GM19452 (cell line): ENCODE data around the gene BBS10.
"Not testable (repeated sequence)": the region's sequence is repeated elsewhere in the genome, so short reads cannot be mapped to it uniquely, and the experiment has no call there.

Source experiments
- ATAC-seq: cut with Tn5 transposase; IDR thresholded peaks from one replicate; pipeline ENCODE4 v1.9.1; 2021; ENCODE audit not compliant: unreplicated experiment

The BBS10 gene

GRCh38 chr12:76348079-76348901, at the start of gene BBS10:
TSS of gene BBS10 (minus strand) at chr12:76348415. CDS start at chr12:76348358, 57 bp downstream.
- ATAC-seq = peak; percentile 98

- no peak for ATAC-seq
Measured at GRCh38 chr12:76391461-76391860, 43.2 kb upstream of the BBS10 start.

GRCh38 chr12:76387614-76388013, 39.4 kb upstream of the BBS10 start:
- ATAC-seq = no peak

- ATAC-seq = no peak
Measured at GRCh38 chr12:76384560-76384959, 36.3 kb upstream of the BBS10 start.

- no peak for ATAC-seq
Measured at GRCh38 chr12:76383988-76384387, 35.8 kb upstream of the BBS10 start.

- ATAC-seq = no peak
Measured at GRCh38 chr12:76379261-76379660, 31.0 kb upstream of the BBS10 start.

- not testable (repeated sequence) for ATAC-seq
Measured at GRCh38 chr12:76376876-76377275, 28.7 kb upstream of the BBS10 start.

- no peak for ATAC-seq
Measured at GRCh38 chr12:76375939-76376338, 27.7 kb upstream of the BBS10 start.

- ATAC-seq = no peak
Measured at GRCh38 chr12:76375470-76375869, 27.3 kb upstream of the BBS10 start.

- ATAC-seq = no peak
Measured at GRCh38 chr12:76374386-76375020, 26.3 kb upstream of the BBS10 start.

- ATAC-seq = no peak
Measured at GRCh38 chr12:76368230-76368629, 20.0 kb upstream of the BBS10 start.

- ATAC-seq = no peak
Measured at GRCh38 chr12:76366163-76366562, 17.9 kb upstream of the BBS10 start.

- ATAC-seq = not testable (repeated sequence)
Measured at GRCh38 chr12:76364131-76364530, 15.9 kb upstream of the BBS10 start.

GRCh38 chr12:76360316-76360715, 12.1 kb upstream of the BBS10 start:
- ATAC-seq = no peak

- ATAC-seq = no peak
Measured at GRCh38 chr12:76356071-76356470, 7.9 kb upstream of the BBS10 start.

- no peak for ATAC-seq
Measured at GRCh38 chr12:76346798-76347420, 1.3 kb downstream of the BBS10 start.

- no peak for ATAC-seq
Measured at GRCh38 chr12:76346236-76346635, 2.0 kb downstream of the BBS10 start.

GRCh38 chr12:76345569-76345968, 2.6 kb downstream of the BBS10 start:
- no peak for ATAC-seq

GRCh38 chr12:76341436-76342030, 6.7 kb downstream of the BBS10 start:
- no peak for ATAC-seq

- ATAC-seq = no peak
Measured at GRCh38 chr12:76340680-76341435, 7.4 kb downstream of the BBS10 start.

- ATAC-seq = no peak
Measured at GRCh38 chr12:76337583-76337982, 10.6 kb downstream of the BBS10 start.
